Measurements from ENCODE around the gene ADAM12. TPM values are rescaled to one million over a fixed set of nuclear protein-coding genes. Genes with fewer than 3 reads are reported as not detected.

Gene ADAM12
- total and polyA plus RNA-seq, 12 donors, result 0.08 to 3.9 (median 0.53) TPM

GRCh38 chr10:126006264-126006663 is 382.0 kb downstream of the ADAM12 start:
- no peak for DNase-seq
- H3K36me3 ChIP-seq (replicated peaks in 1 of 2), result no peaks in the 10 kb centered on the region
- no peaks in the 10 kb centered on the region for H3K27me3 ChIP-seq
- intact Hi-C loops (cut with DNase I), result no loop called here
- no peak overlapping the region for H3K4me3 ChIP-seq
- TF ChIP-seq CTCF (IDR thresholded peaks at IDR 0.05), result no peak
- no peak for TF ChIP-seq POLR2A (IDR thresholded peaks at IDR 0.05)
- no peaks in the 10 kb centered on the region for H3K9me3 ChIP-seq (replicated peaks in 1 of 3)
- H3K4me1 ChIP-seq (replicated peaks in 1 of 2), result no peaks in the 10 kb centered on the region
- H3K27ac ChIP-seq, result no peak overlapping the region
- 80 to 97% (median 86%) methylated on average over 5 of the region's 5 CpGs for WGBS, 4 donors

DNA sequence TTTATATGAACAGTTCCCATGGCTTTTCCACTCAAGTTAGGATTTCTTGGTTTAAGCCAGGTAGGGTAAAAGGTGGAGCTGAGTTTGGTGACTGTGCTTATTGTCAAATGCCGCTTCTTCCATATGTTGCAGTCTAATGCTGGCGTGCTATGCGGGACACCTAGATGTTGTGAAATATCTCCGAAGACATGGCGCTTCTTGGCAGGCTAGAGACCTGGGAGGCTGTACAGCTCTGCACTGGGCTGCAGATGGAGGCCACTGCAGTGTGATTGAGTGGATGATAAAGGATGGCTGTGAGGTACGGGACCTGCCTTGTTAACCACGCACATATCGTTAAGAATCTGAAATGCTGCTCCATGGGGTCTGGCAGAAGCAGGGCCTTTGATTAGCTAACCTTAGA is 383.5 kb downstream of the ADAM12 start:
- Histone ChIP-seq H3K4me3 (no peak overlapping the region), H3K4me1 (replicated peaks in 1 of 2) (no peaks in the 10 kb centered on the region), H3K36me3 (replicated peaks in 1 of 2) (no peaks in the 10 kb centered on the region), H3K9me3 (replicated peaks in 1 of 3) (no peaks in the 10 kb centered on the region), H3K27me3 (no peaks in the 10 kb centered on the region), H3K27ac (no peak overlapping the region)
- intact Hi-C loops (cut with DNase I), result no loop called here
- DNase-seq, result no peak
- WGBS, 4 donors, result 78 to 86% (median 82%) methylated on average over 7 to 8 of the region's 8 CpGs
- TF ChIP-seq POLR2A (IDR thresholded peaks at IDR 0.05), result no peak
- TF ChIP-seq CTCF (IDR thresholded peaks at IDR 0.05), result no peak

GRCh38 chr10:126001576-126001975 is 386.7 kb downstream of the ADAM12 start:
- H3K4me3 ChIP-seq, result no peak overlapping the region
- intact Hi-C loops (cut with DNase I), result no loop called here
- no peak overlapping the region for H3K27ac ChIP-seq
- H3K36me3 ChIP-seq (replicated peaks in 1 of 2), result no peaks in the 10 kb centered on the region
- no peaks in the 10 kb centered on the region for H3K9me3 ChIP-seq (replicated peaks in 1 of 3)
- H3K4me1 ChIP-seq (replicated peaks in 1 of 2), result no peaks in the 10 kb centered on the region
- no peaks in the 10 kb centered on the region for H3K27me3 ChIP-seq
- WGBS, 4 donors, result 38 to 75% (median 54%) methylated on average over 2 of the region's 2 CpGs
- peak in 5 of 7 donors; percentile 46 to 60 (median 47) for DNase-seq
- TF ChIP-seq CTCF (IDR thresholded peaks at IDR 0.05) (no peak), POLR2A (IDR thresholded peaks at IDR 0.05) (no peak)

DNA sequence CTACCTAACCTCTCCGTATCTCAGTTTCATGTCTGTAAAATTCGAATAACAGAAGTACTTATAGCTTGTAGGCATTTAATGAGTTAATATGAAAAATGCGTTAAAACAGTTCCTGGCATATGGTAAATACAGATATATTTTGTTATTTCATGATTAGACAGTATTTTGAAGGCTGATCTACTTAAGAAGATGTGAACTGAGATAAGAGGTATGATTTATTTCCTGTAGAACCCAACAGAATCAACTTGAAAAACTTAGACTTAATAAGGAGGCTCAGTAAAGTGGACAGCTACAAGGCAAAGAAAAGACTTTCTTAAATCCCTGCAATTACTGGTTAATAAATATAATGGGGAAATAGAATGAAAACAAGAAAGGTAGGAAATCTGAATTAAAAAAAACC is 388.6 kb downstream of the ADAM12 start:
- 51 to 68% (median 55%) methylated on average over 3 of the region's 3 CpGs for WGBS, 4 donors
- intact Hi-C loops (cut with DNase I), result no loop called here

More for the DNA sequence above, 388.6 kb downstream of the ADAM12 start:
- Histone ChIP-seq H3K9me3 (replicated peaks in 1 of 3) (no peaks in the 10 kb centered on the region), H3K4me3 (no peak overlapping the region), H3K27me3 (no peaks in the 10 kb centered on the region), H3K36me3 (replicated peaks in 1 of 2) (no peaks in the 10 kb centered on the region), H3K27ac (no peak overlapping the region), H3K4me1 (replicated peaks in 1 of 2) (no peaks in the 10 kb centered on the region)
- DNase-seq, result no peak
- TF ChIP-seq CTCF (IDR thresholded peaks at IDR 0.05) (no peak), POLR2A (IDR thresholded peaks at IDR 0.05) (no peak)

Data from adrenal gland (tissue), 12 donors.